TTC549 (cell line): ENCODE results near the gene CNDP1.

Experiments used
- FAIRE-seq: peaks from 2 replicates; lab custom pipeline; 2012; peaks lifted over from hg19 to GRCh38; lab: Jason Lieb, UNC

The CNDP1 gene

DNA sequence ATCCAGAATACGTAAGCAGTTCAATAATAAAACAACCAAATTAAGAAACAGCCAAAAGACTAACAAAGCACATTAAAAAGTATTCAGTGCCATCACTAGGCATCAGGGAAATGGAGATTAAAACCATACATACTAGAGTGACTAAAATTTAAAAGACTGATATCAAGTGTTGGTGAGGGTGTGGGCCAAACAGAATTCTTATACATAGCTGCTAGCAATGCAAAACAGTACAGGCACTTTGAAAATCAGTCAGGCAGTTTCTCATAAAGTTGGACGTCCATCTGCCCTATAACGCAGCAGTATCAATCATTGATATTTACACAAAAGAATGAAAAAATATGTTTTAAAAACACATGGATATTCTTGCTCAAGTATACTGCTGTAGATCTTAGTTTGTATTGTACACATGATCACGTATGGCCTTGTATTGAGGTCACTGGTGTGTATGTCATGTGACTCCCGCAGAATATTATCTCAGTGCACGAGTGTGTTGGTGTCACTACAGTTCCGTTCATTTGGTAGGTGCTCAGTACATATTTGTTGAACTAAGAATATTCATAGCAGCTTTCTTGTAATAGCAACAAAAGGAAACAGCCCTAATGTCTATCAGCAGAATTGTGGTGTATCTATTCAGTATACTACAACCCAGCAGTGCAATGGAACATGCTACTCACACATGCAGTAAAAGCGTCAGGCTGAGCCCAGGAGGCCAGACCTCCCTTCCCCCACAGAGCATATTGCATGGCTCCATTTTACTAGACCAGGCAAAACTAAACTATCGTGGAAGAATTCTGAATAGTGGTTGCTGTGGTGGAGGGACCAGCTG lies 92.0 kb downstream of the CNDP1 start:
- no peak for FAIRE-seq

DNA sequence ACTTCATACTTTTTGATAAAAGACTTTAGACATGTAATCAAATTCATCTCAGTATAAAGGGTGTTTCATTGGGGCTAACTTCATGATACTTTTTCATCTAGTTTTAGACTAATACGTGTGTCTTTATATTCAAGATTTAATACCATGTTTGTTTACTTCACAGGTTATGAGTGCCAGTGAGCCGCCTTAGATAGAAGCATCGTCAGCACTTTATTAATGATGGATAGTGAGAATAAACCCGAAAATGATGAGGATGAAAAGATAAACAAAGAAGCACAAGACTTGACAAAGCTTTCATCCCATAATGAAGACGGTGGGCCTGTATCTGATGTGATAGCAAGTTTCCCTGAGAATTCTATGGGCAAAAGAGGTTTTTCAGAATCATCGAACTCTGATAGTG lies 96.5 kb downstream of the CNDP1 start:
- FAIRE-seq = no peak

DNA sequence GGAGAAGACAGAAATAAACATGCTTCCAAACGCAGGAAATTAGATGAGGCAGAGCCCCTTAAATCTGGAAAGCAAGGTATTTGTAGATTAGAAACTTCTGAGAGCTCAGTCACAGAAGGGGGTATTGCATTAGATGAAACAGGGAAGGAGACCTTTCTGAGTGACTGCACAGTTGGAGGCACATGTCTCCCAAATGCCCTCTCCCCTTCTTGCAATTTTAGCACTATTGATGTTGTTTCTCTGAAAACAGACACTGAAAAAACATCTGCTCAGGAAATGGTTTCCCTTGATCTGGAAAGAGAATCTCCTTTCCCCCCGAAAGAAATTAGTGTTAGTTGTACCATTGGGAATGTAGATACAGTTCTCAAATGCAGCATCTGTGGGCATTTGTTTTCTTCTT lies 96.9 kb downstream of the CNDP1 start:
- FAIRE-seq = no peak

DNA sequence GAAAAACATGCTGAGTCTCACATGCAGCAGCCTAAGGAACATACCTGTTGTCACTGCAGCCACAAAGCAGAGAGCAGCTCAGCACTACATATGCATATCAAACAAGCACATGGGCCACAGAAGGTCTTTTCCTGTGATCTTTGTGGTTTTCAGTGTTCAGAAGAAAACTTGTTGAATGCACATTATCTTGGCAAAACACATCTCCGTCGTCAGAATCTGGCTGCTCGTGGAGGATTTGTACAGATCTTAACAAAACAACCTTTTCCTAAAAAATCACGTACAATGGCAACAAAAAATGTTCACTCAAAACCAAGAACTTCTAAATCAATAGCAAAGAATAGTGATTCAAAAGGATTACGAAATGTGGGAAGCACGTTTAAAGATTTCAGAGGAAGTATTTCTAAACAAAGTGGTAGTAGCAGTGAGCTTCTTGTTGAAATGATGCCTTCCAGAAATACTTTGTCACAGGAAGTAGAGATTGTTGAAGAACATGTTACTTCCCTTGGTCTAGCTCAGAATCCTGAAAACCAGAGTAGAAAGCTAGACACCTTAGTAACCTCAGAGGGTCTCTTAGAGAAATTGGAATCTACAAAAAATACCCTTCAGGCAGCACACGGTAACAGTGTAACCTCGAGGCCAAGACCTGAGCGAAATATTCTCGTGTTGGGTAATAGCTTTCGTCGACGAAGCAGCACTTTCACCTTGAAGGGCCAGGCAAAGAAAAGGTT lies 97.5 kb downstream of the CNDP1 start:
- no peak for FAIRE-seq

DNA sequence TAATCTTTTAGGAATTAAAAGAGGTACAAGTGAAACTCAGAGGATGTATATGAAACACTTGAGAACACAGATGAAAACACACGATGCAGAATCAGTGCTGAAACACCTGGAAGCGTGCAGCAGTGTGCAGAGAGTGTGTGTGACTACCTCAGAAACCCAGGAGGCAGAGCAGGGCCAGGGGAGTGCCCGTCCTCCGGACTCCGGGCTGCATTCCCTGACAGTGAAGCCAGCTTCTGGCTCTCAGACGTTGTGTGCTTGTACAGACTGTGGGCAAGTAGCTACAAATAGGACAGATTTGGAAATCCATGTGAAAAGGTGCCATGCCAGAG lies 98.0 kb downstream of the CNDP1 start:
- FAIRE-seq = no peak

DNA sequence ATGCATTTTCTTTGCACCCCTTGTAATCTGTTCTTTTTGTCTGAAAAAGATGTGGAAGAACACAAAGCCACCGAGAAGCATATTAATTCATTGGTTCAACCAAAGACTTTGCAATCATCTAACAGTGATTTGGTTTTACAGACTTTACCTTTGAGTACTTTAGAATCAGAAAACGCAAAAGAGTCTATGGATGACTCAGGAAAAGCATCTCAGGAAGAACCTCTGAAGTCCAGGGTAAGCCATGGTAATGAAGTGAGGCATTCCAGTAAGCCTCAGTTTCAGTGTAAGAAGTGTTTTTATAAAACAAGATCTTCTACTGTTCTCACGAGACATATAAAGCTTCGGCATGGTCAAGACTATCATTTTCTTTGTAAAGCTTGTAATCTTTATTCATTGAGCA lies 98.6 kb downstream of the CNDP1 start:
- FAIRE-seq = no peak

DNA sequence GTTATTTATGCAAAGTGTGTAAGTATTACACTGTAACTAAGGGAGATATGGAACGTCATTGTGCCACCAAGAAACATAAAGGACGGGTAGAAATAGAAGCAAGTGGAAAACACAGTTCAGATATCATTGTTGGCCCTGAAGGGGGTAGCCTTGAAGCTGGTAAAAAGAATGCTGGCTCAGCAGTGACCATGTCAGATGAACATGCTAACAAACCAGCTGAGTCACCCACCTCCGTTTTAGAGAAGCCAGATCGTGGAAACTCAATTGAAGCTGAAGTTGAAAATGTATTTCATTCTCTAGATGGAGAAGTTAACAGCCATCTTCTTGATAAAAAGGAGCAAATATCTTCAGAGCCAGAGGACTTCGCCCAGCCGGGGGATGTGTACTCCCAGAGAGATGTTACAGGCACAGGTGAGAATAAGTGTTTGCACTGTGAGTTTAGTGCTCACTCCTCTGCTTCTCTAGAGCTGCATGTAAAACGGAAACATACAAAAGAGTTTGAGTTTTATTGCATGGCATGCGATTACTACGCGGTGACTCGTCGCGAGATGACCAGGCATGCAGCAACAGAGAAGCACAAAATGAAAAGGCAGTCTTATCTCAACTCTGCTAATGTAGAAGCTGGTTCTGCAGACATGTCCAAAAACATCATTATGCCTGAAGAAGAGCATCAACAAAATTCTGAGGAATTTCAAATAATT lies 99.5 kb downstream of the CNDP1 start:
- FAIRE-seq = no peak

DNA sequence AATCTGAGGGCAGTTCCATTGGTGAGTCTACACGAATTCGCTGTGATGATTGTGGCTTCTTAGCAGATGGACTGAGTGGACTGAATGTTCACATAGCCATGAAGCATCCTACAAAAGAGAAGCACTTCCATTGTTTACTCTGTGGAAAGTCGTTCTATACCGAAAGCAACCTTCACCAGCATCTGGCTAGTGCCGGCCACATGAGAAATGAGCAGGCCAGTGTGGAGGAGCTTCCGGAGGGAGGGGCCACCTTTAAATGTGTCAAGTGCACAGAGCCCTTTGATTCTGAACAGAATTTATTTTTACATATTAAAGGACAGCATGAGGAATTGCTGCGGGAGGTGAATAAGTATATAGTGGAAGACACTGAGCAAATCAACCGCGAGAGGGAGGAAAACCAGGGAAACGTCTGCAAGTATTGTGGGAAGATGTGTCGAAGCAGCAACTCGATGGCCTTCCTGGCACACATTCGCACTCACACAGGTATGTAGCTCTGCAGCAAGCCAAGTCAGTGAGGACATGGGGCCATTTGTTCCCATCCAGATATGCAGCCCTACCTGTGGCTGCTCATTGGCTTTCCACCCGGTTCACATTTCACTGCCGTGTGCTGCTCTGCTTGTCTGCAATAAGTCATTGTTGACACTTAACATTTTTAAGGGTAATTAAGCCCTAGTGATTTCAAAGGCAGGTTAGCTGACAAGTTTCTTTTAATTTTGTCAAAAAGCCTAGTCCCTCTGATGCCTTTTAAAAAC lies 101.1 kb downstream of the CNDP1 start:
- FAIRE-seq = no peak
